Measurements from ENCODE around the gene SLCO1B3.

- no peak for TF ChIP-seq GATA2 (IDR thresholded peaks at IDR 0.05; ENCODE audit: low read depth, low read length)
- TF ChIP-seq GATA3 (IDR thresholded peaks at IDR 0.05; ENCODE audit: low read depth, low read length), result no peak
Observed at GRCh38 chr12:20798554-20798953, 12.0 kb upstream of the SLCO1B3 start.

Data from SH-SY5Y (cell line).